H9 (cell line): ENCODE results near the gene SAP25. TPM values are rescaled to one million over a fixed set of nuclear protein-coding genes. Genes with fewer than 3 reads are reported as not detected.

Experiments
- DNase-seq: peaks from one replicate; pipeline ENCODE4 v3.0.0-alpha.2; 2017
- H2AFZ ChIP-seq: one replicate; pipeline ENCODE4 v1.6.1; 2013; ENCODE audit warnings: mild to moderate bottlenecking, low read length, control low read depth, moderate library complexity
- H2AK5ac ChIP-seq: 2 replicates; pipeline ENCODE4 v1.6.1; 2013; ENCODE audit warnings: low read length, control low read depth, mixed read lengths; ENCODE audit not compliant: insufficient read length
- H2BK120ac ChIP-seq: one replicate; pipeline ENCODE4 v1.6.1; 2013; ENCODE audit warnings: low read depth, mild to moderate bottlenecking, low read length, control low read depth, inconsistent platforms; ENCODE audit not compliant: poor library complexity, severe bottlenecking
- H2BK12ac ChIP-seq: 2 replicates; pipeline ENCODE4 v1.6.1; 2013; ENCODE audit warnings: low read length, control low read depth, mixed read lengths, low read depth; ENCODE audit not compliant: insufficient read length
- H2BK15ac ChIP-seq: 2 replicates; pipeline ENCODE4 v1.6.1; 2013; ENCODE audit warnings: low read depth, low read length, control low read depth
- H2BK20ac ChIP-seq: one replicate; pipeline ENCODE4 v1.6.1; 2013; ENCODE audit warnings: low read depth, mild to moderate bottlenecking, low read length, control low read depth, inconsistent platforms; ENCODE audit not compliant: poor library complexity, severe bottlenecking
- H2BK5ac ChIP-seq: 2 replicates; pipeline ENCODE4 v1.6.1; 2013; ENCODE audit warnings: low read length, control low read depth, mixed read lengths; ENCODE audit not compliant: insufficient read length
- H3K14ac ChIP-seq: 2 replicates; pipeline ENCODE4 v1.6.1; 2013; ENCODE audit warnings: low read length, control low read depth; ENCODE audit not compliant: insufficient read depth
- H3K18ac ChIP-seq: 2 replicates; pipeline ENCODE4 v1.6.1; 2013; ENCODE audit warnings: low read depth, mild to moderate bottlenecking, mixed read lengths, low read length, control low read depth; ENCODE audit not compliant: insufficient read length
- H3K23ac ChIP-seq: 2 replicates; pipeline ENCODE4 v1.6.1; 2013; ENCODE audit warnings: low read length, control low read depth, mixed read lengths, low read depth; ENCODE audit not compliant: insufficient read length
- H3K23me2 ChIP-seq: 2 replicates; pipeline ENCODE4 v1.6.1; 2013; ENCODE audit warnings: low read depth, mild to moderate bottlenecking, mixed read lengths, low read length, control low read depth; ENCODE audit not compliant: insufficient read length, poor library complexity, severe bottlenecking
- H3K27ac ChIP-seq: 2 replicates; pipeline ENCODE4 v1.5.1; 2013; ENCODE audit warnings: low read length, control low read depth, mixed read lengths, low read depth; ENCODE audit not compliant: insufficient read length
- H3K27me3 ChIP-seq: 2 replicates; pipeline ENCODE4 v1.6.1; 2013; ENCODE audit warnings: low read length, control low read depth, inconsistent platforms; ENCODE audit not compliant: insufficient read depth
- H3K4ac ChIP-seq: 2 replicates; pipeline ENCODE4 v1.6.1; 2013; ENCODE audit warnings: low read depth, mild to moderate bottlenecking, control low read depth, inconsistent platforms, low read length, moderate library complexity
- H3K4me1 ChIP-seq: 2 replicates; pipeline ENCODE4 v1.6.1; 2013; ENCODE audit warnings: low read length, control low read depth, inconsistent platforms; ENCODE audit not compliant: insufficient read depth
- H3K4me2 ChIP-seq: 2 replicates; pipeline ENCODE4 v1.6.1; 2013; ENCODE audit warnings: low read length, control low read depth, mixed read lengths; ENCODE audit not compliant: insufficient read length, insufficient read depth
- H3K56ac ChIP-seq: 2 replicates; pipeline ENCODE4 v1.6.1; 2013; ENCODE audit warnings: low read depth, mild to moderate bottlenecking, mixed read lengths, low read length, control low read depth; ENCODE audit not compliant: insufficient read length
- H3K79me1 ChIP-seq: 2 replicates; pipeline ENCODE4 v1.6.1; 2013; ENCODE audit warnings: low read depth, mild to moderate bottlenecking, moderate library complexity, low read length, control low read depth, inconsistent platforms; ENCODE audit not compliant: insufficient read depth, poor library complexity, severe bottlenecking
- H3K79me2 ChIP-seq: 2 replicates; pipeline ENCODE4 v1.6.1; 2013; ENCODE audit warnings: low read length, control low read depth, inconsistent platforms; ENCODE audit not compliant: insufficient read depth
- H3K9ac ChIP-seq: 2 replicates; pipeline ENCODE4 v1.6.1; 2013; ENCODE audit warnings: low read length, control low read depth, mixed read lengths; ENCODE audit not compliant: insufficient read length; ENCODE audit errors: extremely low read depth
- H3K9me3 ChIP-seq: one replicate; pipeline ENCODE4 v1.6.1; 2013; ENCODE audit warnings: low read depth, low read length, inconsistent platforms; ENCODE audit not compliant: control insufficient read depth
- H3T11ph ChIP-seq: one replicate; pipeline ENCODE4 v1.6.1; 2013; ENCODE audit warnings: mild to moderate bottlenecking, low read length, control low read depth, inconsistent platforms
- H4K20me1 ChIP-seq: one replicate; pipeline ENCODE4 v1.6.1; 2013; ENCODE audit not compliant: control insufficient read depth, insufficient read length, insufficient read depth
- H4K5ac ChIP-seq: 2 replicates; pipeline ENCODE4 v1.6.1; 2013; ENCODE audit warnings: low read depth, mild to moderate bottlenecking, mixed read lengths, low read length, control low read depth; ENCODE audit not compliant: insufficient read length
- H4K8ac ChIP-seq: replicated peaks from 2 replicates; pipeline ENCODE4 v1.6.1; 2013; ENCODE audit warnings: low read length, control low read depth, mixed read lengths, low read depth; ENCODE audit not compliant: insufficient read length
- H4K91ac ChIP-seq: 2 replicates; pipeline ENCODE4 v1.6.1; 2013; ENCODE audit warnings: low read depth, mild to moderate bottlenecking, moderate library complexity, mixed read lengths, low read length, control low read depth; ENCODE audit not compliant: insufficient read length
- H3K27ac Mint-ChIP-seq, 3 experiments: 2 replicates in 2 of 3; 3 replicates in 1 of 3; pipeline ENCODE4 v1.8.0; 2020 to 2021; ENCODE audit warnings: mixed read lengths in 3 of 3, mild to moderate bottlenecking in 1 of 3, moderate library complexity in 1 of 3
- H3K27me3 Mint-ChIP-seq: 2 replicates; pipeline ENCODE4 v1.8.0; 2021; ENCODE audit warnings: low read depth, mild to moderate bottlenecking, moderate library complexity, mixed read lengths
- H3K36me3 Mint-ChIP-seq, 3 experiments: 2 replicates in 2 of 3; 3 replicates in 1 of 3; pipeline ENCODE4 v1.8.0; 2020 to 2021; ENCODE audit warnings: low read depth in 3 of 3, mixed read lengths in 3 of 3; ENCODE audit not compliant: insufficient read depth in 1 of 3
- H3K4me1 Mint-ChIP-seq, 2 experiments: 2 replicates each; pipeline ENCODE4 v1.8.0; 2020; ENCODE audit warnings: mixed read lengths in 2 of 2
- H3K4me3 Mint-ChIP-seq, 2 experiments: 2 replicates in 1 of 2; 3 replicates in 1 of 2; pipeline ENCODE4 v1.8.0; 2020 to 2021; ENCODE audit warnings: mild to moderate bottlenecking in 2 of 2, mixed read lengths in 2 of 2, moderate library complexity in 1 of 2
- H3K9me3 Mint-ChIP-seq, 2 experiments: 2 replicates in 1 of 2; 3 replicates in 1 of 2; pipeline ENCODE4 v1.8.0; 2020; ENCODE audit warnings: mild to moderate bottlenecking in 2 of 2, mixed read lengths in 2 of 2, moderate library complexity in 1 of 2
- WGBS: extraction: QIAGEN DNeasy Blood & Tissue Kit; methylation state at CpG from one replicate; pipeline ENCODE4 v1.1.7; 2013; ENCODE audit warnings: missing lambda C conversion rate, low lambda C conversion rate, mixed read lengths; ENCODE audit not compliant: insufficient read length; ENCODE audit errors: extremely low coverage; 5-methylcytosine and 5-hydroxymethylcytosine counted together
- total RNA-seq: library from RNA; stranded (reverse); gene quantifications from 2 replicates; pipeline ENCODE4 v1.2.1, GENCODE V29; 2021
- TF ChIP-seq, protein P1 (sequence below): fragments of 200-600 bp; sonication (generic); conservative IDR thresholded peaks from 3 replicates; pipeline ENCODE4 v1.8.0; 2021; ENCODE audit warnings: antibody characterized with exemption, mild to moderate bottlenecking

Gene SAP25
- total RNA-seq, 1 experiment from 2014 or later = 4.2 TPM

DNA sequence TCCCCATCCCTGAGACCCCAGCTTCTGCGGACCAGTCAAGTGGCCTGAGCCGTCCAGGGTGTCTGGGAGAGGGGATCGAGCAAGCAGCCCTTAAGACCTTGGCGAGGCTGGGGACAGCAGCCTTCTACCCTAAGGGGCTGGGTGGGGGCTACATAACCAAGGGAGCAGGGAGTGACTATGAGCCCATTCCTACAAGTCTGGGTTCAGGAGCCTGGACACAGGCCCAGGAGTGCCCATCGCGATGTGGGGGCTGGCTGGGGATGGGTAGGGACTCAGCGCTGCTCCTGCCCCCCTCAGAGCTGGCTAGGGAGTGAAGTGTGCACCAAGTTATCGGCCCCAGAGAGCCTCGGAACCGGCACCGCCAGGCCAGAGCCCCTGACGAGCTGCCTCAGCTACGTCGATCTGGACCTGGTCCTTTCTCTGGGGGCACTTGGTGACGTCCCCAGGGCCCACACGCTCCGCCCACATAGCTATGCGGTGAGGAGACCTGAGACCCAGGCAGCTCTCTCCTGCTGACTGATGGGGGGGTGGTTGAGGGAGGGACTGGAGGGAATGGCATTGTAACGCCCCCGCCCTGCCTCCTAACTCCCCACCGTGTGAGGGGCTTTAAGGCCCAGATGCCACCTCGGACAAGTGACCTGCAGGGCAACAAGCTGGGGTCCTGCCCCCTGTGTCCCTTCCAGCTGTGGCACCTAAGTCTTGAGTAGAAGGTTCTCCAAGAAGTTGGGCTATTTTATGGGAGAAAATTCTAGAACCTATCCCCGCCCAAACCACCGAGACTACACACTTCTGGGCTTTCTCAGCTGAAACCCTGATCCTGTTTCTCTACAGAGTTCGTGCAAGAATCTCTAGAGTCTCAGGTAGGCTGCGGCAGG is 2.5 kb downstream of the SAP25 start:
- H3K27me3 Mint-ChIP-seq = peaks cover 5% of the 10 kb centered on the region
- Histone ChIP-seq H2BK12ac (no peak overlapping the region), H3K79me2 (no peaks in the 10 kb centered on the region), H3K14ac (no peak overlapping the region; the same call in 1 of the 2 replicates), H3K79me1 (no peaks in the 10 kb centered on the region), H3K4me1 (peaks cover 9% of the 10 kb centered on the region; the same call in 1 of the 2 replicates), H3K23ac (no peak overlapping the region), H2BK5ac (no peak overlapping the region), H2BK20ac (no peak overlapping the region), H3K9ac (no peak overlapping the region), H4K91ac (no peak overlapping the region), H3K56ac (no peak overlapping the region), H3T11ph (no peak overlapping the region), H2AFZ (no peak overlapping the region), H4K8ac (no peak overlapping the region), H4K20me1 (no peaks in the 10 kb centered on the region), H2BK120ac (no peak overlapping the region), H3K9me3 (no peaks in the 10 kb centered on the region), H3K18ac (no peak overlapping the region), H2BK15ac (no peak overlapping the region), H3K4ac (no peak overlapping the region), H3K27ac (no peak overlapping the region), H3K4me2 (no peak overlapping the region), H3K23me2 (peaks cover 9% of the 10 kb centered on the region), H3K27me3 (no peaks in the 10 kb centered on the region), H4K5ac (no peak overlapping the region), H2AK5ac (no peak overlapping the region)
- DNase-seq = peak; percentile 79
- TF ChIP-seq, protein P1, sequence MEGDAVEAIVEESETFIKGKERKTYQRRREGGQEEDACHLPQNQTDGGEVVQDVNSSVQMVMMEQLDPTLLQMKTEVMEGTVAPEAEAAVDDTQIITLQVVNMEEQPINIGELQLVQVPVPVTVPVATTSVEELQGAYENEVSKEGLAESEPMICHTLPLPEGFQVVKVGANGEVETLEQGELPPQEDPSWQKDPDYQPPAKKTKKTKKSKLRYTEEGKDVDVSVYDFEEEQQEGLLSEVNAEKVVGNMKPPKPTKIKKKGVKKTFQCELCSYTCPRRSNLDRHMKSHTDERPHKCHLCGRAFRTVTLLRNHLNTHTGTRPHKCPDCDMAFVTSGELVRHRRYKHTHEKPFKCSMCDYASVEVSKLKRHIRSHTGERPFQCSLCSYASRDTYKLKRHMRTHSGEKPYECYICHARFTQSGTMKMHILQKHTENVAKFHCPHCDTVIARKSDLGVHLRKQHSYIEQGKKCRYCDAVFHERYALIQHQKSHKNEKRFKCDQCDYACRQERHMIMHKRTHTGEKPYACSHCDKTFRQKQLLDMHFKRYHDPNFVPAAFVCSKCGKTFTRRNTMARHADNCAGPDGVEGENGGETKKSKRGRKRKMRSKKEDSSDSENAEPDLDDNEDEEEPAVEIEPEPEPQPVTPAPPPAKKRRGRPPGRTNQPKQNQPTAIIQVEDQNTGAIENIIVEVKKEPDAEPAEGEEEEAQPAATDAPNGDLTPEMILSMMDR = no peak
- no CpG with 5 or more reads among the region's 26 CpGs for WGBS
- H3K36me3 Mint-ChIP-seq = peaks cover 2 to 10% (median 8%) of the 10 kb centered on the region in 3 experiments; a peak in 4 of 7 replicates
- peaks cover 29 to 31% of the 10 kb centered on the region in 2 experiments for H3K4me1 Mint-ChIP-seq
- H3K4me3 Mint-ChIP-seq = peak overlapping the region; percentile 41 to 63; a peak in 3 of 5 replicates
- peaks cover 0 to 2% of the 10 kb centered on the region in 2 experiments; a peak in 1 of 5 replicates for H3K9me3 Mint-ChIP-seq
- peak overlapping the region; percentile 77 to 93 (median 91); a peak in 4 of 7 replicates for H3K27ac Mint-ChIP-seq
